Measurements from ENCODE around the gene GRK1.

GRCh38 chr13:113763254-113763653, 96.2 kb downstream of the GRK1 start:
- TF ChIP-seq CTCF (IDR thresholded peaks at IDR 0.05; ENCODE audit: insufficient read depth, low read depth, low read length), result no peak
- TF ChIP-seq EZH2 (IDR thresholded peaks at IDR 0.05; ENCODE audit: insufficient read depth, low read length), result no peak
